HG03066 (cell line): ENCODE measurements around the gene SH3BGRL3.
"Not testable (repeated sequence)": the region's sequence is repeated elsewhere in the genome, so short reads cannot be mapped to it uniquely, and the experiment has no call there.

Source experiments
- ATAC-seq: cut with Tn5 transposase; IDR thresholded peaks from one replicate; pipeline ENCODE4 v1.9.1; 2021; ENCODE audit warnings: low read depth; ENCODE audit not compliant: unreplicated experiment

SH3BGRL3 gene

DNA sequence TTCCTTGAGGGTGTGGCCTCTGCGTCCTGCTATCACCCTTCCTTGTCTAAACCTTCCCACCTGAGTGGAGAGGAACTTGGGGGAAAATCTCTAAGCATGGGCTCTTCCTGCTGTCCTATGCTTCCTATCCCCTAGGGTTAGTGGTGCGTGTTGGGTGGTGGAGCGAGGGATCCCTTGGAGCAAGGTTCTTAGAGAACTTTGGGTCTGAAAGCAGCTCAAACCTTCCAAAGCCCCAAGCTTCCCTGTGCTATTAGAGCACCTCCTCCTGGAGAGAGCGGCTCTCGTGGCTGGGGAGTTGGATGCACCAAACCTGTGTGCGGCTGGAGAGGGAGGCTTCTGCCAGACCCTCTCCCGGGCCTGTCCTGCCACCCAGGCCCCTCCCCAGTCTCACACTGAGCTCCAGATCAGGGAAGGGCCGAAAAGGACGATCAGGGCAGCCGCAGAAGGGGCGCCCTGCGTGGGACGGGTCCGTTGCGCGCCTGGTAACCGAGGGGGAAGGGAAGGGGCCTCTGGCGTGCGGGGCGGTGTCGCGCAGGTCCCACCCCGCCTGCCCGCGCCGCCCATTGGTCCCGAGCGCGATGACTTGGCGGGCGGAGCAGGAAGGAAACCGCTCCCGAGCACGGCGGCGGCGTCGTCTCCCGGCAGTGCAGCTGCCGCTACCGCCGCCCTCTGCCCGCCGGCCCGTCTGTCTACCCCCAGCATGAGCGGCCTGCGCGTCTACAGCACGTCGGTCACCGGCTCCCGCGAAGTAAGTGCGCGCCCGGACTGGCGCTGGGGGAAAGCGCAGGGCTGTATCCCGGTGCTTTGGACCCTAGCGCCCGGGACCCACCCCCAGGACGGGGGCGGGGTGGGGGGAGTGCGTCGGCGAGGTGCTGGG is at the start of gene SH3BGRL3:
SH3BGRL3 (plus strand) TSS at position 631 of the 877 bp plus-strand sequence; CDS start at position 701, 70 bp downstream.
- peak; percentile 69 for ATAC-seq

DNA sequence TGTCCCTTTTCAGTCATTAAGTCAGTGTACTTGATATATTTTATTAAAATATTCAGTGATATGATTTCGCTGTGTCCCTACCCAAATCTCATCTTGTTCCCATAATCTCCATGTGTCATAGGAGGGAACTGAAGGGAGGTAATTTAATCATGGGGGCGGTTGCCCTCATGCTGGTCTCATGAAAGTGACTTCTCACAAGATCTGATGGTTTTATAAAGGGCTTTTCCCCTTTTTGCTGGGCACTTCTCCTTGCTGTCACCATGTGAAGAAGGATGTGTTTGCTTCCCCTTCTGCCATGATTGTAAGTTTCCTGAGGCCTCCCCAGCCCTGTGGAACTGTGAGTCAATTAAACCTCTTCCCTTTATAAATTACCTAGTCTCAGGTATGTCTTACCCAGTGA is 49.2 kb upstream of the SH3BGRL3 start:
- not testable (repeated sequence) for ATAC-seq

GRCh38 chr1:26233903-26234643 is 45.8 kb upstream of the SH3BGRL3 start, which contains the start of gene CEP85:
Gene CEP85 (plus strand): TSS chr1:26234200. CDS start chr1:26239784, 5,584 bp downstream.
- peak; percentile 88 for ATAC-seq

GRCh38 chr1:26234644-26235370 is 45.1 kb upstream of the SH3BGRL3 start:
- no peak for ATAC-seq

GRCh38 chr1:26237230-26237966 is 42.5 kb upstream of the SH3BGRL3 start:
- ATAC-seq, result no peak

GRCh38 chr1:26239936-26240335 is 40.0 kb upstream of the SH3BGRL3 start:
- ATAC-seq, result no peak

- ATAC-seq, result no peak
Observed at GRCh38 chr1:26252718-26253117, 27.2 kb upstream of the SH3BGRL3 start.

DNA sequence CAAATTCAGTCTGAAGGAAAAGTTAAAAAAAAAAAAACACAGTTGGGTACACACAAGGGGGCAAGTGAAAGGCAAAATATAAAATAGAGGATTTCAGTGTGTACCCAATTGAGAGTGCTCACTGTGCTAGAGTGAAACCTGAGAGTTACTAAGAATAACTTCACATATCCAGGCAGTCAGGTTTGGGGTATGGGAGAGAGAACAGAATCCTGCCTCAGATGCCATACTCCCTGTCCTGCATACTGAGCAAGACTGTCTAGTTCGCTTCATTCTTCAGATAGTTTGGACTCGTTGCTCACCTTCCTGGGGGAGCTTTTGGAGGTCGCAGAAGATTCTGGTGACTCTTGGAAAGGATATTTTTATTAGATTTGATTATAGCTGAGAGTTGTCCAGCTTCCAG is 25.5 kb upstream of the SH3BGRL3 start:
- no peak for ATAC-seq

DNA sequence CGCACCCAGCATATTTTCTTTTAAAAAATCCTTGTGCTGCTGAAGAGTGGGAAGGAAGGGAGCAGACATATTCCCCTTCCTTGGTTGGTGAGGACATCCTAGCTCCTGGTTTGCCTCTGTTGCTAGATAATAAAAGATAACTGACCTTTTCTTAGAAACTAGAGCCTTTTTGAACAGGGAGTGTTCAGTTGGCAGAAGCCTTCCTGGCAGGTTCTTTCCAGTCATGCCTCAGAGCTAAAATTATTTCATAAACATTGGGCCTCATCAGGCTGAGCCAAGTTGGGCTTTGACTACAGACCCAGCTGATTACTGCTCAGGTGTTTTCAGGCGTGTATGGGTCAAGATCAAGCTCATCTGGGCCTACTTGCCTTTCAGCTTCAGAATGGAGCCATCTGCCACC is 22.7 kb upstream of the SH3BGRL3 start:
- ATAC-seq, result no peak

DNA sequence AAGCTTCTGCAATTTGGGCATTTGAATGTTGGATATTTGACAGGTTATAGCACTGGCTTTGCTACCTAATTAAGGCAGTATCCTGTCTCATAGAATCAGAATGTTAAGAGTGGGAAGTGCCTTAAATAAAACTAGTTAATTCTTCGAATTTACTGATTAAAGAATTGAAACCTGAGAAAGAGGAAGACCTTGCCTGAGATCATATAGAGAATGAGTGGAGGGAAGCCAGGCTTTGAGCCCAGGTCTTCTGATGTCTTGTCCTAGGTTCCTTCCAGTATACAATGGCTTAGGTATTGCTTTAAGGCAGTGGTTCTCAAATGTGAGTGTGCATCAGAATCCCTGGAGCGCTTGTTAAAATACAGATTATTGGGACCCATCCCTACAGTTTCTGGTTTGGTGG is 20.9 kb upstream of the SH3BGRL3 start:
- no peak for ATAC-seq

GRCh38 chr1:26259578-26259977 is 20.3 kb upstream of the SH3BGRL3 start:
- no peak for ATAC-seq

- ATAC-seq, result no peak
Observed at GRCh38 chr1:26263212-26263611, 16.7 kb upstream of the SH3BGRL3 start.

- no peak for ATAC-seq
Observed at GRCh38 chr1:26265405-26265804, 14.5 kb upstream of the SH3BGRL3 start.

GRCh38 chr1:26268290-26269197 is 11.3 kb upstream of the SH3BGRL3 start:
- ATAC-seq, result no peak

DNA sequence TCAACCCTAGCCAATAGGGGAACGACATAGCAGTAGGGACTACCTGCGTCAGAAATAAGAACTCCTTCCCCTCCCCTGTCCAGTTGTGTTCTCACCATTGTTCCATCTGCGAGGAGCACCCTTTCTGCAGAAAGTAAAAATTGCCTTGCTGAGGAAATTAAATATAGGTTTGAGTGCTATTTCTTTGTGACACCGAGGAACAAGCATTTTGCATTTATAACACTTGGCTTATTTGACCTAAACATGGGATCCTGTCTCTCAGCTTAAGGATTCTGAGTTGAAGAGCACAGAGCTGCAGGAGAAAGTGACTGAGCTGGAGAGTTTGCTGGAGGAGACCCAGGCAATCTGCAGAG is 10.7 kb upstream of the SH3BGRL3 start:
- no peak for ATAC-seq

- no peak for ATAC-seq
Observed at GRCh38 chr1:26274801-26275425, 5.0 kb upstream of the SH3BGRL3 start.

- ATAC-seq, result no peak
Observed at GRCh38 chr1:26275580-26276431, 4.1 kb upstream of the SH3BGRL3 start.

DNA sequence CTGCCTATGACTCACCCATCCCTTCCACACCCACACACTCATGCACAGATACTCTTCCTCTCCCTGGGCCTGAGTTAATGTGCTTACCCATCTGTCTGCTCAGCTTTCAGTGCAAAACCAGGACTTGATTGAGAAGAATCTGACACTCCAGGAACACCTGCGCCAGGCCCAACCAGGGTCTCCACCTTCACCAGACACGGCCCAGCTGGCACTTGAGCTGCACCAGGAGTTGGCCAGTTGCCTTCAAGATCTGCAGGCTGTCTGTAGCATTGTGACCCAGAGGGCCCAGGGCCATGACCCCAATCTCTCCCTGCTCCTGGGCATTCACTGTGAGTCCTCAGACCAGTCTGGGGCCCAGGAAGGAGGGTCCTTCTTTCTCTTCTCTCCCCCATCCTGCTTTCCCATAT is 3.5 kb upstream of the SH3BGRL3 start:
- ATAC-seq, result no peak
